Fibroblast of upper back skin (primary cell): ENCODE results near the gene SPRY1.

Experiments used
- DNase-seq: peaks from one replicate; pipeline ENCODE4 v3.0.0-alpha.2; 2013

The SPRY1 gene

GRCh38 chr4:123412091-123412505 is 15.5 kb downstream of the SPRY1 start:
- DNase-seq, result no peak

GRCh38 chr4:123412700-123413512 is 16.3 kb downstream of the SPRY1 start:
- peak; percentile 68 for DNase-seq

- DNase-seq, result no peak
Measured at GRCh38 chr4:123415576-123415975, 19.0 kb downstream of the SPRY1 start.

- DNase-seq, result peak; percentile 49
Measured at GRCh38 chr4:123415977-123416376, 19.4 kb downstream of the SPRY1 start.

- no peak for DNase-seq
Measured at GRCh38 chr4:123417813-123418212, 21.2 kb downstream of the SPRY1 start.

- DNase-seq, result peak; percentile 93
Measured at GRCh38 chr4:123418351-123418931, 21.8 kb downstream of the SPRY1 start.

GRCh38 chr4:123419885-123420755 is 23.5 kb downstream of the SPRY1 start:
- DNase-seq, result no peak

GRCh38 chr4:123421227-123421936 is 24.8 kb downstream of the SPRY1 start:
- DNase-seq, result no peak

GRCh38 chr4:123421937-123422781 is 25.6 kb downstream of the SPRY1 start:
- no peak for DNase-seq

GRCh38 chr4:123423819-123424218 is 27.2 kb downstream of the SPRY1 start:
- DNase-seq, result no peak

- DNase-seq, result no peak
Measured at GRCh38 chr4:123427951-123428350, 31.4 kb downstream of the SPRY1 start.

GRCh38 chr4:123430031-123430430 is 33.4 kb downstream of the SPRY1 start:
- DNase-seq, result no peak

- DNase-seq, result no peak
Measured at GRCh38 chr4:123430501-123430900, 33.9 kb downstream of the SPRY1 start.

- no peak for DNase-seq
Measured at GRCh38 chr4:123433573-123433972, 37.0 kb downstream of the SPRY1 start.

- no peak for DNase-seq
Measured at GRCh38 chr4:123433976-123434375, 37.4 kb downstream of the SPRY1 start.

GRCh38 chr4:123435246-123436113 is 38.9 kb downstream of the SPRY1 start:
- DNase-seq, result no peak

- DNase-seq, result no peak
Measured at GRCh38 chr4:123438031-123438430, 41.4 kb downstream of the SPRY1 start.

GRCh38 chr4:123443401-123444289 is 47.0 kb downstream of the SPRY1 start:
- DNase-seq, result no peak

GRCh38 chr4:123444290-123444731 is 47.7 kb downstream of the SPRY1 start:
- peak; percentile 27 for DNase-seq
